Memory B cell (primary cell): ENCODE measurements around the gene SMIM45.
"Not testable (repeated sequence)": the region's sequence is repeated elsewhere in the genome, so short reads cannot be mapped to it uniquely, and the experiment has no call there.

ENCODE experiments used
- ATAC-seq: fragments of 150-1000 bp; cut with Tn5 transposase; 2 replicates; pipeline ENCODE4 v1.10.0; 2021; ENCODE audit warnings: low read depth, mild to moderate bottlenecking, moderate library complexity
- DNase-seq, 2 donors: peaks; one replicate each; pipeline ENCODE4 v3.0.0; 2022; ENCODE audit warnings: low spot score in 2 of 2
- H3K27ac Mint-ChIP-seq: one replicate; pipeline ENCODE4 v1.8.0; 2022; ENCODE audit warnings: mild to moderate bottlenecking, moderate library complexity, mixed read lengths
- H3K27me3 Mint-ChIP-seq: one replicate; pipeline ENCODE4 v1.8.0; 2022; ENCODE audit warnings: mixed read lengths
- H3K36me3 Mint-ChIP-seq: one replicate; pipeline ENCODE4 v1.8.0; 2022; ENCODE audit warnings: mild to moderate bottlenecking, mixed read lengths
- H3K4me1 Mint-ChIP-seq: one replicate; pipeline ENCODE4 v1.8.0; 2022; ENCODE audit warnings: mixed read lengths
- H3K4me3 Mint-ChIP-seq: one replicate; pipeline ENCODE4 v1.8.0; 2022; ENCODE audit warnings: mild to moderate bottlenecking, moderate library complexity, mixed read lengths
- H3K9me3 Mint-ChIP-seq: one replicate; pipeline ENCODE4 v1.8.0; 2022; ENCODE audit warnings: mixed read lengths

Gene SMIM45

DNA sequence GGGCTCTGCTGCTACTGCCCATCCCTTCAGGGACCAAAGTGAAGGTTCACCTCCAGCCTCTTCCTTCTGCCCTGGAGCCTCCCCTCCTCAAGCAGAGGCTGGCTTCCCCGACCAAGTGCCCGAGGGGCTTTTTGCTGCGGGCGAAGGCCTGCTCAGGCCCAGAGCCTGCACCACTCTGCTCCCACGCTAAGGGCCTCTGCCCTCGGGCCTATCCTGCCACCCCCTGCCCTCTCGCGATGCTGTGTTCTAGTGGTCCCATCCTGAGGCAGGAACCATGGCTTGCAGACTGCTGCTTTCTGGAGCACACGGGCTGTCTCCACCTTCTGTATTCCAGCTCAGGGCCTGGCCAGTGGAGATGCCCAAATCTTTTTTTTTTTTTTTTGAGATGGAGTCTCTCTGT is 16.4 kb upstream of the SMIM45 start:
- ATAC-seq (no peak), DNase-seq (peak in 1 of 2 donors; percentile 32)
- Mint-ChIP-seq H3K27ac (peak overlapping the region; percentile 100), H3K9me3 (no peaks in the 10 kb centered on the region), H3K4me3 (peak overlapping the region; percentile 57), H3K36me3 (no peaks in the 10 kb centered on the region), H3K4me1 (peaks cover 67% of the 10 kb centered on the region), H3K27me3 (no peaks in the 10 kb centered on the region)

DNA sequence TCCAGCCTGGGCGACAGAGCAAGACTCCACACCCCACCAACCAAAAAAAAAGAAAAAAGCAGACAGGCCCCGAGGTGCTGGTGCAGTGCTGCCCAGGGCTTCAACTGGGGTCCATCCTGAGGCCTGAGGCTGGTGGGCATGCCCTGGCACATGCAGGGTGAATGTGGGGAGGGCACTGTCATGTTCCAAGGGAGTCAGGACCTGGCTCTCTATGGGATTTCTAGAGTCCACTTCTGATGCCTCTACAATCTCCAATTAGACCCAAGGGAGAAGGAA is 15.1 kb upstream of the SMIM45 start:
- Mint-ChIP-seq H3K27me3 (no peaks in the 10 kb centered on the region), H3K27ac (peak overlapping the region; percentile 100), H3K9me3 (no peaks in the 10 kb centered on the region), H3K4me3 (peak overlapping the region; percentile 50), H3K36me3 (no peaks in the 10 kb centered on the region), H3K4me1 (peaks cover 72% of the 10 kb centered on the region)
- no peak for ATAC-seq
- no peak for DNase-seq

DNA sequence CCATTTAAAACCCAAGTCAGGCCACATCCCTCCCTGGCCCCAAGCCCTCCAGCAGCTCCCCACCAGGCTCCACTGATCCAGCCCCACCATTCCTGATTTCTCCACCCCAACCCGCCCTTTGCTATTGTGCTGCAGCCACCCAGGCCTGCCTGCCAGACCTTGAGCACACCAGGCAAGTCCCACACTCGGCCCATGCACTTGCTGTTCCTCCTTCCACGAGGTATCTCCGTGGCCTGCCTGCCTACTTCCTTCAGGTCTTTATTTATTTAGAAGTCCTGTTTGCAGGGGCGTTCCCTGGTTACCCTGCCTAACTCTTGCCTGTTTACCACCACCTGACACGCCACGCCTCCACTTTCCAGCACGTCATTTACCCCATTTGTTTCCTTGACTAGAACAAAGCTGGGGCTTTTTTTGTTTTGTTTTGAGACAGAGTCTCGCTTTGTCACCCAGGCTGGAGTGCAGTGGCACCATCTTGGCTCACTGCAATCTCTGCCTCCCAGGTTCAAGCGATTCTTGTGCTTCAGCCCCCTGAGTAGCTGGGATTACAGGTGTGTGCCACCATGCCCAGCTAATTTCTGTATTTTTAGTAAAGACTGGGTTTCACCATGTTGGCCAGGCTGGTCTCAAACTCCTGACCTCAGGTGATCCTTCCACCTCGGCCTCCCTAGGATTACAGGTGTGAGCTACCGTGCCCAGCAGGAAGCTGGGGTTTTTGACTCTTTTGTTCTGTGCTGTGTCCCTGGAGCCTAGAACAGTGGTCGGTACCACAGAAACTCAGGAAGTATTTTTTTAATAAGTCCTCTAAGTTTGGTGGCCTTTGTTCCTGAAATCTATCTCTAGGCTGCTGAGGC is 11.7 kb upstream of the SMIM45 start:
- DNase-seq = peak; percentile 84 to 96
- peak; percentile 56 for ATAC-seq
- Mint-ChIP-seq H3K9me3 (no peaks in the 10 kb centered on the region), H3K4me3 (peak overlapping the region; percentile 85), H3K4me1 (peaks cover 46% of the 10 kb centered on the region), H3K36me3 (no peaks in the 10 kb centered on the region), H3K27me3 (no peaks in the 10 kb centered on the region), H3K27ac (peak overlapping the region; percentile 100)

DNA sequence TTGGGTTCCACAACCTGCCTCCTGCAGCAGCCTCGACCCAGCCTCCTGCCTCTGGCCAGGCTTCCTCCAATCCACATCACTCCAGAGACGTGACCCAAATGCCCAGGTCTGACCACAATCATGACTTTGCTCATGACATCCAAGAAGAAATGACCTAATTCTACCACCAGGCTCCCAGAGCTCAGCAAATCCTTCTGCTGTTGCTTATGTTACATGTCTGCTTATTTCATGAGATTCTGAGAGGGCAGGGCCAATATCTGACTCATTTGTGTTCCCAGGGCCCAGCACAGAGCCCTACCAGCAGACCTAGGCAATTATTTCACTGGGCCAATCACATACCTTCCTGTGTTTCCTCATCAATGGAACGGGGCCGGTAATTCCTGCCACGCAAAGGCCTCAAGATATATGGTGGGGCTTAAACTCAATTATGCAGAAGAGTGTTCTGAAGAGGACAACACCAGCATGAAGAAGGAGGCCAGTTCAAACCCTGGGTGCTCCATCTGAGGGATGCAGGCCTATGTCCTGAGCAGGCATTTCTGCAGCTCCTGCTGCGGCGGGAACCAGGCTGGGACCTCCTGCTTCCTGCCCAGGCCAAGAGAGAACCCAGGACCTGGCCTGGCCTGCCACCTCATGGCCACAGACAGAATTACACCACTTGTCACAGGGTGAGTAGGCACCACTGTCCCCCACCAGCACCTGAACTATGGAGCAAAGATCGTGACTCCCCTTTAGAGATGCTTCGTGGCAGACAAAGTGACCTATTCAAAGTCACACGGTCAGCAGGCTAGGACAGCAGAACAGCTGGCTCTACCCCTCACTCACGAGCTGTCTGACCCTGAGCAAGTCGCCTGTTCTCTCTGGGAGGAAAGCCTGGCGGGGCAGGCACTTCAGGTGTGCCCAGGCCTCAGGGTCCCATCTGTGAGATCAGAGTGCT is 10.9 kb upstream of the SMIM45 start:
- H3K4me3 Mint-ChIP-seq = peak overlapping the region; percentile 63
- H3K36me3 Mint-ChIP-seq = no peaks in the 10 kb centered on the region
- H3K27me3 Mint-ChIP-seq = no peaks in the 10 kb centered on the region
- peak; percentile 90 to 92 for DNase-seq
- H3K4me1 Mint-ChIP-seq = peaks cover 44% of the 10 kb centered on the region
- ATAC-seq = peak; percentile 25
- H3K27ac Mint-ChIP-seq = peak overlapping the region; percentile 100
- H3K9me3 Mint-ChIP-seq = no peaks in the 10 kb centered on the region

DNA sequence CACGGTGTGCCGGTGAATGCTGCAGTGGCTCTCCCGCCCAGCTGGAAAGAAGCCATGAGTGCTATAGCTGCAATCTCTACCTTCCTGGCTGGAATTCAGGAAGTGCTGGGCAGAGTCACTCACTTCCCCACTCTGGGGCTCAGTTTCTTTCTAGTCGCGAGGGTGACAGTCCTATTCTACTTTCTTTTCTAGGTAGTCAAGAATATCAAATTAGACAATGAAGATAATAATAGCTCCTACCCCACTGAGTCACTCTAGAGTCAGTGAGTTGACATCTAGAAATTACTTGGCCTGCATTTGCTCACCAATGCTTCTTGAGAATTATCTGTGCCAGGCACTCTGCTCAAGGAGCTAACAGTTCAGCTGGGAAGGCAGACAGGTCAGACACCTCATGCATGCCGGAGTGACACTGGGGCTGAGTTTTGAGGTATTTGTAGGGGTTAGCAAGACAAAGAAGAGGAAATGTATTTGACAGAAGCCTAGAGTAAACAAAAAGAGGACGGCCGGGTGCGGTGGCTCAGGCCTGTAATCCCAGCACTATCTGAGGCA is 8.2 kb upstream of the SMIM45 start:
- Mint-ChIP-seq H3K27me3 (no peaks in the 10 kb centered on the region), H3K4me1 (peaks cover 34% of the 10 kb centered on the region), H3K4me3 (no peak overlapping the region), H3K27ac (peak overlapping the region; percentile 3), H3K9me3 (no peaks in the 10 kb centered on the region), H3K36me3 (no peaks in the 10 kb centered on the region)
- DNase-seq (no peak), ATAC-seq (no peak)

DNA sequence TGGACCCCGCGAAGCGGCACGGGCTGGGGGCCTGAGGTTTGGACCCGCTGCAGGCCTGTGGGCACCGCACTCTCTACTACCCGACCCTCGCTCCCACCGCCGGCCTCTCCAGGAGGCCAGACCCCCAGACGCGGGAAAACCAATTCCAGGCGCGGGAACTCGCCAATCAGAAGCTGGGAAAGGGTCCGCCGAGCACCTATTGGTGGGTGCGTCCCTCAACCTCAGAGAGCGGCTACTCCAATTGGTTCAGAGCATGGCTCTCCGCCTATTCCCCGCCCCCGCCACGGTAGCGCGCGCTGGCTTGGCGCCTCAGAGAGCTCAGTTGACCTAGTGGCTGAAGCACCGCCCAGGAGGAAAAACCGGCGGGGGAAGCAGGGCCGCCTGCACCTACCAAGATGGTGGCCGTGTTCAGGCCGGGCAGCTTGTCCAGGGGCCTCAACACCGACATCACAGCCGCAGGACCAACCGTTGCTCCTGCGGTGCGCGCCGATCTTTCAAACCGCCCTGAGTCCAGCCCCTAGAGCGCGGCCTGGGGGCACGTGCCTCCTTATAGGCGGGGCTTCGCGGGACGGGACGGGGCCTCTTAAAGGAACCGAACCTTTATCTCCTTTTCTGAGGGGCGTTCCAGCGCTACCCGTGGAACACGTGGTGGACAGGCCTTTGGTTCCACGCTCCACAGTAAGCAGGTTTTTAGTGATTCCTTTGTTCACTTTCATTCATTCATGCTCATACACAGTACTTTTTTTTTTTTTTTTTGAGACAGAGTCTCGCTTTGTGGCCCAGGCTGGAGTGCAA is 5.1 kb upstream of the SMIM45 start, which contains the start of gene CENPM:
TSS of gene CENPM (minus strand) at position 524 of the 795 bp plus-strand sequence. CDS start at position 448, 76 bp downstream.
- Mint-ChIP-seq H3K27me3 (no peaks in the 10 kb centered on the region), H3K9me3 (no peaks in the 10 kb centered on the region), H3K27ac (peak within 1 kb of the TSS; percentile 81), H3K4me3 (peak within 1 kb of the TSS; percentile 91), H3K4me1 (peaks cover 33% of the 10 kb centered on the region), H3K36me3 (no peaks in the 10 kb centered on the region)
- DNase-seq = peak in 1 of 2 donors; percentile 88
- peak; percentile 85 for ATAC-seq

DNA sequence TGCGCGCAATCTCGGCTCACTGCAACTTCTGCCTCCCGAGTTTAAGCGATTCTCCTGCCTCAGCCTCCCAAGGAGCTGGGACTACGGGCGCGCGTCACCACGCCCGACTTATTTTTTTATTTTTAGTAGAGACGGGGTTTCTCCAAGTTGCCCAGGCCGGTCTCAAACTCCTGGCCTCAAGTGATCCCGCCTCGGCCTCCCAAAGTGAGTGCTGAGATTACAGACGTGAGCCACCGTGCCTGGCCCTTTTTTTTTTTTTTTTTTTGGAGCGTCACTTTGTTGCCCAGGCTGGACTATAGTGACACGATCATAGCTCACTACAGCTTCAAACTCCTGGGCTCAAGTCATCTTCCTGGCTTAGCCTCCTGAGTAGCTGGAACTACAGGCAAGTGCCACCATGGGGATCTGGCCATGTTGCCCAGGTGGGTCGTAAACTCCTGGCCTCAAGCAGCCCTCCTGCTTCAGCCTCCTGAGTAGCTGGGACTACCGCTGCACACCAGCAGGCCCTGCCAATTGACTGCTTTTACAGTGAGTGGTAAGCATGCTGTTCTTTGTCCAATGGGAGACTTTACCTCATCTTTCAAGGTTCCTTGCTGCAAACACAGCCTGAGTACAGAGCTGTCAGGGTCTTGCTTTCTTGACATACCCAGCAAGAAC is 4.4 kb upstream of the SMIM45 start:
- Mint-ChIP-seq H3K4me1 (peaks cover 39% of the 10 kb centered on the region), H3K36me3 (no peaks in the 10 kb centered on the region), H3K9me3 (no peaks in the 10 kb centered on the region), H3K27me3 (no peaks in the 10 kb centered on the region), H3K4me3 (peak overlapping the region; percentile 91), H3K27ac (no peak overlapping the region)
- DNase-seq (no peak), ATAC-seq (no peak)

DNA sequence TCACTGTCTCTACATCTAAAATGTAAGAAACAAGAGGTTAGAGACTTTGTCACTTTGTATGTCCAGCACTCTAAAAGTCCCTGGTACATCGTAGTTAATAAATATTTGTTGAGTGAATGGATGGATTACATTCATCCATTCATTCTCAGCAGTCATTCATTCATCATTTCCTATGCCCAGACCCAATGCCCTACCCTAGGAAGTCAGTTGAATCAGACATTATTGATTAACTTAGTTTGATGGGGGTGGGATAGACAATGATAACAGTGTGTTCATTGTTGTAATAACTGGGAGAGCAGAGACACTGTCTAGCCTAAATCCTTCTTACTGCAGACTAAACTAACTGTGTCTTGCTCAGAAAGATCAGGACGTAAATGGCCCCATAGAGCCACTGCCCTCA is 3.8 kb upstream of the SMIM45 start:
- Mint-ChIP-seq H3K4me3 (no peak overlapping the region), H3K36me3 (no peaks in the 10 kb centered on the region), H3K27ac (no peak overlapping the region), H3K4me1 (peaks cover 39% of the 10 kb centered on the region), H3K9me3 (no peaks in the 10 kb centered on the region), H3K27me3 (no peaks in the 10 kb centered on the region)
- ATAC-seq = no peak
- no peak for DNase-seq

DNA sequence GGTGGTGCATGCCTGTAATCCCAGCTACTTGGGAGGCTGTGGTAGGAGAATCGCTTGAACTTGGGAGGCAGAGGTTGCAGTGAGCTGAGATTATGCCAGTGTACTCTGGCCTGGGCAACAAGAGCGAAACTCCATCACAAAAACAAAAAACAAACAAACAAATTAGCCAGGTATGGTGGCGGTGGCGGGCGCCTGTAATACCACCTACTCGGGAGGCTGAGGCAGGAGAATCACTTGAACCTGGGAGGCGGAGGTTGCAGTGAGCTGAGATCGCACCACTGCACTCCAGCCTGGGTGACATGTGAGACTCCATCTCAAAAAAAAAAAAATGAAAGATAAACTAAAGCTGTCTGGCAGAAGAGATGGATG is 3.0 kb upstream of the SMIM45 start:
- not testable (repeated sequence) for DNase-seq, ATAC-seq, H3K9me3 Mint-ChIP-seq, H3K27me3 Mint-ChIP-seq, H3K36me3 Mint-ChIP-seq
- peaks cover 39% of the 10 kb centered on the region for H3K4me1 Mint-ChIP-seq
- peak overlapping the region; percentile 6 for H3K4me3 Mint-ChIP-seq
- peak overlapping the region; percentile 48 for H3K27ac Mint-ChIP-seq

DNA sequence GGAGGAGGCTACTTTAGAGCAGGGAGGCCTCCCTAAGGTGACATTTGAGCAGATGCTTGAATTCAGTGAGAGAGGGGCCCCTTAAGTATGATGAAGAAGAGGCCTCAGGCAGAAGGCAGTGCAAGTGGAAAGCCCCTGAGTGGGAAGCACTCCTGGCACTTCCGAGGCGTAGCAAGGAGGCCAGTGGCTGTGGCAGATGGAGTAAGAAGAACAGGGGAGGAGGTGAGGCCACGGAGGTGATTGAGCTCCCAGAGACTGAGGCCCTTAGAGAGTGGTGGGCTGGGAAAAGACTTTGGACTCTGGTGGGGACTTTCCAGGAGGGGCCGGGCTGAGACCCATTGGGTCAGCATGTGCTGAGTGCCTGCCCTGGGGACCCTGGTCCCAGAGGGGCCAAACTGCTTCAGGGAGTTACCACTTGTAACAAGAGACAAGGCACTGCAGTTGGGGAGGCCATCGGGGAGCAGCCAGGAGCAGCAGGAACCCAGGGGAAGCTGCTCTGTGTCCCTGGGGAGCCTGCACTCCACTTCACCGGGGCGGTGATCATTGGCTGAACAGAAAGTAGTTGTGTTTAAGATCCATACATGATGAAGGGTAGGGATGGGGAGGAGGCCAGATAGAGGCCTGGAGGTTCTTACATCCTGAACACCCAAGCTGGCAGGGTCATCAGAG is 2.5 kb upstream of the SMIM45 start:
- ATAC-seq (no peak), DNase-seq (no peak)
- Mint-ChIP-seq H3K4me1 (peaks cover 42% of the 10 kb centered on the region), H3K36me3 (no peaks in the 10 kb centered on the region), H3K27ac (peak overlapping the region; percentile 48), H3K9me3 (no peaks in the 10 kb centered on the region), H3K4me3 (peak overlapping the region; percentile 6), H3K27me3 (peaks cover 2% of the 10 kb centered on the region)

DNA sequence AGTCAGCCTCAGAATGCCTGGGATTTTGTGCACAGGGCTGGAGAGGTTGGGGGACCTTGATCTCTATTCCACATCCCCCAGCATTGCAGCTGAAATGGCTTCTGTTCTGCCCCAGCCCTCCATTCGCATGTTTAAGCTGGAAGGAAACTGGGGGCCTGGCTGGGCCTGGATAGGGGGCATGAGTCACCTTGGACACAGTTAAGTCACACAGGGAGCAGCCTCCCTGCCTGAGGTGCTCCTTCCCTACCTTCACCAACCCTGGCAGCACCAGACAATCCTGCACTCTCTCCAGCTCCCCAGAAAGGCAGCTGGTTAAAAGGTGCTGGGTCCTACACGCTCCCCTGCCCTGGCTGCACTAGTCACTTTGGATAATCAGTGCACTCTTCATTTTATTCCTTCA is 763 bp downstream of the SMIM45 start:
- ATAC-seq (no peak), DNase-seq (no peak)
- no peaks in the 10 kb centered on the region for H3K36me3 Mint-ChIP-seq
- H3K4me1 Mint-ChIP-seq = peaks cover 34% of the 10 kb centered on the region
- H3K9me3 Mint-ChIP-seq = no peaks in the 10 kb centered on the region
- H3K4me3 Mint-ChIP-seq = no peak overlapping the region
- H3K27ac Mint-ChIP-seq = no peak overlapping the region
- H3K27me3 Mint-ChIP-seq = peaks cover 2% of the 10 kb centered on the region

DNA sequence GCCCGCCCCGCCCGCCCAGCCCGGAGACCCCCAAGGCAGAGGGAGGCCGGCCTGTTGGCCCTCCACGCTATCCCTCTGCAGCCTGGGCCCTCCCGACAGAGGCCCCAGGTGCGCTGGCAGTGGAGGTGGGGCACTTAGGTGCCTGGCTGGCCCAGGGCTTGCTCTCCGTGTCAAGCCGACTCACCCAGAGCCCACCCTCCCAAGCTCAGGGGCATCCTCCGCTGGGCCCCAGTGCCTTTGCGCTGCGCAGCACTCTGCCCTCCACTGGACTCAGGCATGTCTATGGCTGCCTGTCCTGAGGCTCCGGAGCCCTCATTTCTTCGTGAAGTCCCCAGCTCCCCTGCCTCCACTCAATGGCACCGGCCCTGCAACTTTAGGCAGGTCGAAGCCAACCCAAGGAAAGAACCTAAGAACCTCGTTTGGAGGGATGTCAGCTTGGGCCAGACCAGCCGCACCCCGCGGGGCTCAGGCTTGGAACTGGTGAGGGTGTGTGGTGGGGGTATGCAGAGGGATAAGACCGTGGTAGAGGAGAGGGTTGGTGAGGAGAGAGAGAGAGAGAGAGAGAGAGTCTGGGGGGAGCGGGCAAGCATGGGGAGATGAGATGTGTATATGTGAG is 6.1 kb downstream of the SMIM45 start:
- no peaks in the 10 kb centered on the region for H3K36me3 Mint-ChIP-seq
- no peak for DNase-seq
- peaks cover 9% of the 10 kb centered on the region for H3K4me1 Mint-ChIP-seq
- H3K4me3 Mint-ChIP-seq = no peak overlapping the region
- H3K27ac Mint-ChIP-seq = no peak overlapping the region
- ATAC-seq = peak; percentile 37
- H3K27me3 Mint-ChIP-seq = peaks cover 2% of the 10 kb centered on the region
- H3K9me3 Mint-ChIP-seq = no peaks in the 10 kb centered on the region
